ENCODE data around the gene SEC14L5. TPM values are rescaled to one million over a fixed set of nuclear protein-coding genes. Genes with fewer than 3 reads are reported as not detected.

Gene SEC14L5
- total RNA-seq, 1 donor from 2014 or later, result 0.41 TPM

DNA sequence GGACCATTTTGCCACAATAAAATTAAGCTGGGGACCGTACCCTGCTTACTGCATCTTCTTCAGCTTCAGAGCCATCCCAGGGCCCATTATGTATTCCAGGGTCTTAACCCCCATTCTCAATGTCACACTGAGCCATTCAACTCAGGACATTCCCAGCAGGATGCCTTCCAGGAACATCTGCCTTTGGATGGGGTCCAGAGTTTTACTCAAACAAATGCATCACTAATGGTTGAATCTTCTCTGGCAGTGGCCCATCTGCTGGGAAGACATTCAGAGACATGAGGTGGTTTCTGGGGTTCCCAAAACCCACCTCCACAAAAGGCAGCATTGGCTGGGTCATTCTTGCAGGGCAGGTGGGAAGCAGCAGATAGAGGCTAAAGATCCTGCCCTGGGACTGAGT lies 3.4 kb upstream of the SEC14L5 start:
- Mint-ChIP-seq H3K27me3 (ENCODE audit: insufficient read depth, low read depth) (peaks cover 15% of the 10 kb centered on the region), H3K4me1 (peaks cover 16% of the 10 kb centered on the region), H3K36me3 (no peaks in the 10 kb centered on the region), H3K27ac (no peak overlapping the region), H3K4me3 (no peak overlapping the region), H3K9me3 (no peaks in the 10 kb centered on the region)
- Histone ChIP-seq H3K4me1 (no peaks in the 10 kb centered on the region), H3K9ac (no peak overlapping the region), H3K79me2 (ENCODE audit: low read depth) (no peaks in the 10 kb centered on the region), H3K9me3 (ENCODE audit: low read depth) (no peaks in the 10 kb centered on the region), H3K36me3 (no peaks in the 10 kb centered on the region), H3K27me3 (peaks cover 13% of the 10 kb centered on the region), H4K20me1 (ENCODE audit: low read depth) (peaks cover 11% of the 10 kb centered on the region), H3K27ac (no peak overlapping the region), H3K4me3 (no peak overlapping the region), H2AFZ (replicated peaks) (no peak overlapping the region), H3F3A (ENCODE audit: low read depth) (peaks cover 4% of the 10 kb centered on the region), H3K4me2 (no peak overlapping the region)
- TF ChIP-seq, protein P1, sequence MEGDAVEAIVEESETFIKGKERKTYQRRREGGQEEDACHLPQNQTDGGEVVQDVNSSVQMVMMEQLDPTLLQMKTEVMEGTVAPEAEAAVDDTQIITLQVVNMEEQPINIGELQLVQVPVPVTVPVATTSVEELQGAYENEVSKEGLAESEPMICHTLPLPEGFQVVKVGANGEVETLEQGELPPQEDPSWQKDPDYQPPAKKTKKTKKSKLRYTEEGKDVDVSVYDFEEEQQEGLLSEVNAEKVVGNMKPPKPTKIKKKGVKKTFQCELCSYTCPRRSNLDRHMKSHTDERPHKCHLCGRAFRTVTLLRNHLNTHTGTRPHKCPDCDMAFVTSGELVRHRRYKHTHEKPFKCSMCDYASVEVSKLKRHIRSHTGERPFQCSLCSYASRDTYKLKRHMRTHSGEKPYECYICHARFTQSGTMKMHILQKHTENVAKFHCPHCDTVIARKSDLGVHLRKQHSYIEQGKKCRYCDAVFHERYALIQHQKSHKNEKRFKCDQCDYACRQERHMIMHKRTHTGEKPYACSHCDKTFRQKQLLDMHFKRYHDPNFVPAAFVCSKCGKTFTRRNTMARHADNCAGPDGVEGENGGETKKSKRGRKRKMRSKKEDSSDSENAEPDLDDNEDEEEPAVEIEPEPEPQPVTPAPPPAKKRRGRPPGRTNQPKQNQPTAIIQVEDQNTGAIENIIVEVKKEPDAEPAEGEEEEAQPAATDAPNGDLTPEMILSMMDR (IDR thresholded peaks at IDR 0.05), result no peak
- TF ChIP-seq EZH2phosphoT487 (IDR thresholded peaks at IDR 0.05) (no peak), EZH2 (IDR thresholded peaks at IDR 0.05) (no peak)
- DNase-seq (ENCODE audit: low spot score), result no peak

DNA sequence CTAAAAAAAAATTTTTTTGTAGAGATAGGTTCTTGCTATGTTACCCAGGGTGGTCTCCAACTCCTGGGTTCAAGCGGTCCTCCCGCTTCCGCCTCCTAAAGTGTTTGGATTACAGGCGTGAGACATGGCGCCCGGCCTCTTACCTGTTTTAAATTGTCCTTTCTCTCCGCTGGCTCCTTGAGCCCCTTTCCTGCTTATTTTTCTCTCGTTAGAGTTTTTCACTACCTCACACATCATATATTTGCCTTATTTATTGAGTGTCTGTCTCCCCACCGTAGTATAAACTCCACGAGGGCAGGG lies 760 bp upstream of the SEC14L5 start:
- H4K20me1 ChIP-seq (ENCODE audit: low read depth), result peaks cover 11% of the 10 kb centered on the region
- peaks cover 23% of the 10 kb centered on the region for H3K27me3 ChIP-seq
- no peaks in the 10 kb centered on the region for H3K79me2 ChIP-seq (ENCODE audit: low read depth)
- Mint-ChIP-seq H3K4me1 (peaks cover 15% of the 10 kb centered on the region), H3K27me3 (ENCODE audit: insufficient read depth, low read depth) (peaks cover 12% of the 10 kb centered on the region), H3K27ac (no peak overlapping the region), H3K4me3 (peak overlapping the region; percentile 86), H3K36me3 (no peaks in the 10 kb centered on the region), H3K9me3 (no peaks in the 10 kb centered on the region)
- H2AFZ ChIP-seq (replicated peaks), result peak overlapping the region; percentile 94
- H3K4me2 ChIP-seq, result peak overlapping the region; percentile 81
- H3K27ac ChIP-seq, result no peak overlapping the region
- H3K4me3 ChIP-seq, result peak overlapping the region; percentile 62
- H3K9ac ChIP-seq, result no peak overlapping the region
- H3K9me3 ChIP-seq (ENCODE audit: low read depth), result no peaks in the 10 kb centered on the region
- H3K36me3 ChIP-seq, result no peaks in the 10 kb centered on the region
- peaks cover 4% of the 10 kb centered on the region for H3F3A ChIP-seq (ENCODE audit: low read depth)
- TF ChIP-seq EZH2 (IDR thresholded peaks at IDR 0.05) (no peak), EZH2phosphoT487 (IDR thresholded peaks at IDR 0.05) (no peak)
- TF ChIP-seq, protein P1 (IDR thresholded peaks at IDR 0.05), result no peak
- no peak for DNase-seq (ENCODE audit: low spot score)
- no peaks in the 10 kb centered on the region for H3K4me1 ChIP-seq

DNA sequence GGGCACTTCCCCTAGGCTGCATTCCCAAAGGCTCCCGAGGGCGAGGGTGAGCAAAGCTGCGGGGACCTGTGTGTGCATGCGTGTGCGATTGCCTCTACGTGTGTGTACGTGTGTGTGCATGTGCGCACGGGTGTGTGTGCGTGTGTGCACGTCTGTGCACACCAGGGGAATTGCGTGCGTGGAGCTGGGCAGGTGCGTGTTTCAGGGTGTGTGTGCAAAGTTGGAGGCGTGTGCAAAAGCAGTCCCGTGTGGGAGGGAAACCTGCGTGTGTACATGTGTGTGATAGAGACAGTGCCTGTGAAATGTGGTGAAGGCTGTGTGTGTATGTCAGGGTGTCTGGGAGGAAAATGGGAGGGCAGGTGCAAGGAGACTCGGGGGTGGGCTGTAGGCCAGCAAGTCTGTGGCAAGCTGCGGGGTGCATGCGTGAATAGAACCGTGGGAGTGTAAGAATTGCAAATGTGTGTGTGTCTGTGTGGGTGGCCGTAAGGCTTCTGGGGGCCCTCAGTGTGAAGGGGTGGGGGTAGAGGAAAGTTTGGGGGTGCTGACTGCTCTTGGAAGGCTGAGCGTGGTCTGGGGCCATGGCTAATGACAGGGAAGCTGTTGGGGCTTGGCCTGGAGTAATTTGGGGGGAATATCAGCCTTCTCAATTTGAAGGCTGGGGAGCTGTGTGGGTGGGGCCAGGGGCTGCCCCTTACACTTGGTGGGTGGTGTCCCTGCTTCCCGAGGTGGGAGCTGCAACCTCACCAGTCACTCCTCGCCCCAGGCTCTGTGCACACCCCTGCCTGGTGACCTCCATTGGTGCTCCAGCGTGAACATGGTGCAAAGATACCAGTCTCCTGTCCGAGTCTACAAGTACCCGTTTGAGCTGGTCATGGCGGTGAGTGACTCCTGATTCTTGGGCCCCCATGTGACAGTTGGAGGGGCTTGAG lies 644 bp downstream of the SEC14L5 start:
- Histone ChIP-seq H3K27ac (no peak overlapping the region), H3K4me3 (peak overlapping the region; percentile 24), H3K9me3 (ENCODE audit: low read depth) (no peaks in the 10 kb centered on the region), H3K36me3 (no peaks in the 10 kb centered on the region), H3K4me2 (peak overlapping the region; percentile 63), H3K27me3 (peaks cover 23% of the 10 kb centered on the region), H3K9ac (no peak overlapping the region), H4K20me1 (ENCODE audit: low read depth) (peaks cover 11% of the 10 kb centered on the region), H2AFZ (replicated peaks) (no peak overlapping the region), H3F3A (ENCODE audit: low read depth) (peaks cover 4% of the 10 kb centered on the region), H3K4me1 (no peaks in the 10 kb centered on the region), H3K79me2 (ENCODE audit: low read depth) (no peaks in the 10 kb centered on the region)
- H3K4me3 Mint-ChIP-seq, result peak overlapping the region; percentile 54
- H3K27ac Mint-ChIP-seq, result no peak overlapping the region
- DNase-seq (ENCODE audit: low spot score), result no peak
- H3K36me3 Mint-ChIP-seq, result no peaks in the 10 kb centered on the region
- H3K27me3 Mint-ChIP-seq (ENCODE audit: insufficient read depth, low read depth), result peaks cover 12% of the 10 kb centered on the region
- H3K9me3 Mint-ChIP-seq, result no peaks in the 10 kb centered on the region
- TF ChIP-seq, protein P1 (IDR thresholded peaks at IDR 0.05), result no peak
- TF ChIP-seq EZH2 (IDR thresholded peaks at IDR 0.05) (no peak), EZH2phosphoT487 (IDR thresholded peaks at IDR 0.05) (no peak)
- H3K4me1 Mint-ChIP-seq, result peaks cover 15% of the 10 kb centered on the region

All from neural progenitor cell (in vitro differentiated cells).